Posterior vena cava (tissue), 2 donors: ENCODE results near the gene MCTP2. TPM values are rescaled to one million over a fixed set of nuclear protein-coding genes. Genes with fewer than 3 reads are reported as not detected.

Experiments used
- DNase-seq: peaks from one replicate; pipeline ENCODE4 v3.0.0-alpha.2; 2020; ENCODE audit warnings: low spot score
- intact Hi-C, 2 donors: fragments of 100-400 bp; cut with DNase I; formaldehyde crosslinking; loops; one replicate each; pipeline versions ENCODE4 v1.14.1 to v1.14.2; 2022 to 2023
- total RNA-seq, 2 donors: library from RNA; stranded (reverse); fragmentation: NEBNext Ultra II Directional; extraction: Animal tissue kit (Norgen Biotek cat#: 25700); gene quantifications; one replicate each; pipeline ENCODE4 v1.2.1, GENCODE V29; 2021
- donor health status: DM: yes; HTN: yes; CAD: no.
- donor health status: DM: yes; HTN: yes; CAD: no.

MCTP2 gene
- total RNA-seq, 2 donors from 2014 or later = 3.7 to 8.2 TPM

DNA sequence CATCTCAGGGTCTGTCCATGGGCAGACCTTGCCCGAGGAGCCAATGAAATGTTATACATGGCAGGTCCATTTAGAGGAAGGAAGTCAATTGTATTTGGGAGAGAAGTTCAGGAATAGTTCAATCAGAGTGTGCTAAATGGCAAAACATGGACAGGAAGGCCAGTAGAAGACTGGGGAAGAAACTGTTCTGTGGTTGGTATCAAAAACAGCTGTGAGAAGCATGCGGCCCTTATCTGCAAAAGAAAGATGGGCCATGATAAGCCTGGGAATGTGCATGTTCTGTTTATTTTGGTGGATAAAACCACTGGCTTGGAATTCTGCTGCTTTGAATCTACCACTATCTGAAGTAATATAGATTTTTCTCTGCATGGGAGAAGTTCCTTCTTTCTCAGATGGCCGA is 100.4 kb downstream of the MCTP2 start:
- no peak for DNase-seq
- intact Hi-C loops = no loop called here

DNA sequence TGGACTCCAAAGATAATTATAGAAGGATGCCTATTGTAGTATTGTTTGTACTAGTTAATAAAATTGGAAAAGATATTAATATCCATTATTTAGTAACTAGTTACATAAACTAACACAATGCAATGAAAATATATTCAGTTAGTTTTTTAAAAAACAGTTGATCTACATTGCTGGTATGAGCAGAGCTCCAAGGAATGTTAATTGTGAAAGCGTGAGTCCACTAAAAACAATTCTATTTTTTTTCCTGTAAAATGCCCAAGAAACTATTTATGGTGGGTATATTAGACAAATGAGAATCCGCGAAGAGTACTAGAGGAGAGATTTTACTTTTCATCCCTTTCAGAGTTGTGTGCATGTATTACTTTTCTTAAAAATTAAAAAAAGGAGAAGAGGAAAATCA is 104.3 kb downstream of the MCTP2 start:
- no peak for DNase-seq
- intact Hi-C loops = no loop called here

DNA sequence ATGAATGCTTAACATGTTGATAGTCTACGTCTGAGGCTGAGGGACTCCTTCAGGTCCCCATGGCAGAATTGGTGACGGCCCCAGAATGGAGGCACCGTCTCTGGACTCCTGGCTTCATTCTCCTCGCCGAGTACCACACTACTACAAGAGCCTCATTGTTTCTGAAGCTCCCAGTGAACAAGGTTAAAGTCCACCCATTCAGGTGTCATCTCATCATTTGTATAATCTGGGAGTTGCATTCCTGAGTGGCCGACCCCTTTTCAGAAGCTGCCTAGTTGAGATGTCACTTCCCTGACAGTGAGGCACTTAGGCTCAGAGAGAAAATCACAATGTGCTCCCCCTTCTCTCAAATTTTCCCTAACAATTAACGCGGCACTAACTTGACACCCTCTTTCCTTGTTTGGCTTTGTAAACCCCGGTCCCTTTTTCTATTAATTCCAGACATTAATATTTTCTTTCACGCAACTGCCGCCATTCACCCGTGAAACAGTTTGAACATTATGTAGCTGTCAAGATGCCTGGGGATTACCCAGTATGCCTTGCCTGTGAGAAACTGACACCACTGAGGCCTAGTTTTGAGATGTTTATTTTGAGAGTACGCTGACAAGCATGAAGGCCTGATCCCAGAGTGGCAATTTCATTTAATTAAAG is 105.6 kb downstream of the MCTP2 start:
- intact Hi-C loops = no loop called here
- no peak for DNase-seq

- no peak for DNase-seq
- intact Hi-C loops = no loop called here
Observed at GRCh38 chr15:94338243-94338846, 107.0 kb downstream of the MCTP2 start.

GRCh38 chr15:94346282-94346681 is 114.9 kb downstream of the MCTP2 start:
- intact Hi-C loops = loop anchor here in 1 of 2 donors (10.0 kb wide), 1 partner anchor 1179 kb away; no protein-coding TSS in a partner anchor
- DNase-seq = no peak

- DNase-seq = no peak
- intact Hi-C loops = loop anchor here in 1 of 2 donors (10.0 kb wide), 1 partner anchor 1177 kb away; no protein-coding TSS in a partner anchor
Observed at GRCh38 chr15:94348084-94348483, 116.7 kb downstream of the MCTP2 start.

- intact Hi-C loops = no loop called here
- DNase-seq = no peak
Observed at GRCh38 chr15:94351031-94351535, 119.7 kb downstream of the MCTP2 start.

DNA sequence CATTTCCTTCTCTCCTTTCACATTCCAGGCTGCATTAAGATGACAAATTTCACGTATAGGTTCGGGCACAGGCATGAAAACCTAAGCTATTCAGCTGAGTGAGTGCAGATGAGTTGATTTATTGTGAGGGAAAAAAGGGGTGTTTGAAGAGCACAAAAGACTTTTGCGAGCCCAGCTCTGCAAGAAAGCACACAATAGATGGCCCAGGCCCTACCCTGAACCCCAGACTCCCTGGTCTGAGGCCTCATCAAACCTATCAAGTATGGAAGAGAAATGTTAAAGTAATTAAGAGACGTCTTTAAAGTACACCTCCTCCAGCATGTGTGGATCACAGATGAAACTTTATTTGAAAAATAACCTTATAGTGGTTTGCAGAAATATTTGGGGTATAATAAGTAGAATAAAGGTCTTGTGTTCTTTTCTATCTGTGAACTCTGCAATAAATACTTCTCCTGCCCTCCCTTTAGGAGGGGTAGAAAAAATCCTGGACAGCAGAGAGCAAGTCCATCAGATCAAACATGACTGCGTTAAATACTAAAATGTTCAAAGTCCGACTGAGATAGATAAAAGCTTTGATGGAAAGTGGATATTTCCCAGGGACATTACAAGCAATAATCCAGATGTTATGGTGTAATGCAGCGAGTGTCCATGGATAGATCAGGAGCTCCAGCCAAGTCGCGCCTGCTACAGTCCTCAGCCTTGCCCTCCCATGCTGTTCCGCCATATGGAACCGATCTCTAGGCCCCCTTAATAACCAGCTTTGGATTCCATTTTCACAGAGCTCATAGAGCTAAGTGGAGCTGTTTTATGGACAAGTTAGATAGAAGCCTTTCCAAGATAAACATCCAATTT is 121.5 kb downstream of the MCTP2 start:
- DNase-seq = no peak
- intact Hi-C loops = no loop called here

GRCh38 chr15:94353488-94353820 is 122.1 kb downstream of the MCTP2 start:
- DNase-seq = no peak
- intact Hi-C loops = no loop called here

DNA sequence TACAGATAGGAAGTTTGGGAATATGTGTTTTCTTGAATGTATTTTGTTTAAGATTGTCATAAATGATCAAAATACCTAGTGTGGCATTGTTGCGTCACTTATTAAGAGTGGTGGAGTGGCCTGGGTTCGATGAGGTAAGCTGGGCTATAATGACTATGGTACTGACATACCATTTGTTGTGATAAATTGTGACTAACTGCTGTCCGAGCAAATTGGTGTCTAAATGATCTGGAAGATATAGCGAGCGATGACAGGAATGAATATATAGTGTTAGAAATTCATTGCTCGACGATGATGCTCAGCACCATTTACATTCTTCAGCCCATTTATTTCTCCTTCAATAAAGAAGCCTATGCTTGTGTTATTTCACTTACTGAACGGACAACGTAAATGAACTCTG is 123.3 kb downstream of the MCTP2 start:
- intact Hi-C loops = no loop called here
- DNase-seq = no peak

- intact Hi-C loops = loop anchor here in 1 of 2 donors (5.0 kb wide), 1 partner anchor 293 kb away; no protein-coding TSS in a partner anchor
- DNase-seq = no peak
Observed at GRCh38 chr15:94359716-94360115, 128.4 kb downstream of the MCTP2 start.

DNA sequence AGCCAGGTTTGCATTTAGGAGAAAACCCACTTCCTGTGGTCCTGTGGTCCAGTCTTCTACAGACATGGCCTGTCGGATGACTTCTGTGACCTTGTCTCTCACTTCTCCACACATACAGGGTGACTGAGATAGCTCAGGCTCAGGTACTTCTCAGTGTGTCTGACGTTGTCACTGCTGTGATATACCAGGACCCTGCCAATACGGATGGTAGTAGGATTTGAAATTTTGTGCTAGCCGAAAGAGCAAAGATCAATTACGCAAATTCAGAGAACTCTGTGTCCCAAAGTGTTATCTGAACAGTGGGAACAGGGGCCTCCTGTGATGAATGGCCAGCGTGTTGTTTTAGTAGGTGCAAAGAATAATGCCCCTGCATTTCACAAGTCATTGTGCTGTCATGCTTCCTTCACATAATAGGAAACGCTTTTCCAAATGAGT is 128.9 kb downstream of the MCTP2 start:
- intact Hi-C loops = loop anchor here in 1 of 2 donors (5.0 kb wide), 1 partner anchor 292 kb away; no protein-coding TSS in a partner anchor

DNA sequence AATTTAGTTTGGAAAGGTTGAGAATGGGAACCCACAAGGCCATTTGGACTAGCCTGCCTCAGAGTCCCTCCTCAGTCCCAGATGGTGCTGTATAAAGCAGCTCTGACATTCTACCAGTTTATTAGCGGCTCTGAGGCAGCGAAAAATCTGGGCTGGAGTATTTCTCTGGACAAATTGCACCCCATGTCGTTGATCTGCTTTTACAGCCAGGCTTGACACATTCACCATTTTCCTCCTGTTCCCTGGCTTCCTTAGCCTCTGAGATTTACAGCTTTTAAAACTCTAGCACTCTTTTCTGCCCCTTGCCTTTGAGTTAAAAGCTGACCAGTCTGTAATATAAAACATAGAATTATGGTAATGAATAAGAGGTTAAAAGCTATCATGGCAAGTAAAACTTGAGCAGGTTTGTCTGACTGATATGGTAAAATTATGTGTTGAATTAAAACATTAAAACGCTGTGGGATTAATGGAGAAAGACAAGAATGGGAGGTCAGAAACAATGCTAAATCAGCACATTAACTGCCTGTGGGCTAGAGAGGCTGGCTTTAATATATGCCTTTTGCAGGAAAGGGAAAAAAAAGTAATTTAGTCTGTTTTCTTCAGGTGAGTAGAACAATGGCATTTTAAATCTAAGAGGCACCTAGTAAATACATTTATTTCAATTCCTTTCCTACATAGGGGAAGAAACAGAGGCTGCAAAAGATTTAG is 131.2 kb downstream of the MCTP2 start:
- no peak for DNase-seq
- intact Hi-C loops = loop anchor here in 1 of 2 donors (5.0 kb wide), 1 partner anchor 290 kb away; no protein-coding TSS in a partner anchor

More for the DNA sequence above, 128.9 kb downstream of the MCTP2 start:
- DNase-seq = no peak

- intact Hi-C loops = loop anchor here in 1 of 2 donors (5.0 kb wide), 1 partner anchor 289 kb away; no protein-coding TSS in a partner anchor
Observed at GRCh38 chr15:94363382-94363781, 132.0 kb downstream of the MCTP2 start.

GRCh38 chr15:94366781-94367180 is 135.4 kb downstream of the MCTP2 start:
- DNase-seq = no peak
- intact Hi-C loops = no loop called here

More at GRCh38 chr15:94363382-94363781, 132.0 kb downstream of the MCTP2 start:
- no peak for DNase-seq

DNA sequence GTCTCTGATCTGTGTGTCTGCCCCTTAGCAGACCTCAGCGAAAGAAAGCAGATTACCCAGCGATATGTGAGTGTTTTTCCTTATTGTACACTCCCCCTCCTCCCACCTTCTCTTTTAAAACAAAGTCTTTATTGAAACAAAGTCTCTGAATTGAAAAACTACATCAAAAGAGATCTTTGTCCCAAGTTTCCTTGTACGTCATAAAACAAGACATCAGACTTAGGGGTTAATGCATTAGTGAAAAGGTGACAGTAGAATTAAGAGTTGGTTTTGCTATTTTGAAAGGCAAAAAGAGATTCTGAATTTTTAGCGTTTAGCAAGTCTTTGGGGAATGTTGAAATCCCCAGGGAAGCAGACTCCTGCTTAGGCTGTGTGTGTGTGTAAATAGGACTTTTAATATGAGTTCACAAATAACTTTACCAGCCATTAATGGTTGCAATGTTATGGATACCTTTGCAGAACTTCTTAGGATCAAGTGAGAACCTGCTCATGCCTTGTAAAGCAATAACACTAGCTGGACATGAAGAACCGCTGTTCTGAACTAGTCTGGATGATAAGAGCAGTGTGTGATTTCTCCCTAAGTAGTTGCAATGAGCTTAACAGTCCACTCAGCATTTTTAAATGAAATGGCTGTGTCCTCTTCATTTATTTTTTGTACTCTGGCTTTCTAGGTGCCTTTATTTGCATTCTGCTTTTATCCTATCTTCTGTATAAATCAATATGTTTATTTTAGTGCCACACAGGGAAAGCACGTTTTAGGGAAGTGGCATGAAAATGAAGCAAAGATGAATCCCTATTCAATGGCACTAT is 136.6 kb downstream of the MCTP2 start:
- DNase-seq = no peak

DNA sequence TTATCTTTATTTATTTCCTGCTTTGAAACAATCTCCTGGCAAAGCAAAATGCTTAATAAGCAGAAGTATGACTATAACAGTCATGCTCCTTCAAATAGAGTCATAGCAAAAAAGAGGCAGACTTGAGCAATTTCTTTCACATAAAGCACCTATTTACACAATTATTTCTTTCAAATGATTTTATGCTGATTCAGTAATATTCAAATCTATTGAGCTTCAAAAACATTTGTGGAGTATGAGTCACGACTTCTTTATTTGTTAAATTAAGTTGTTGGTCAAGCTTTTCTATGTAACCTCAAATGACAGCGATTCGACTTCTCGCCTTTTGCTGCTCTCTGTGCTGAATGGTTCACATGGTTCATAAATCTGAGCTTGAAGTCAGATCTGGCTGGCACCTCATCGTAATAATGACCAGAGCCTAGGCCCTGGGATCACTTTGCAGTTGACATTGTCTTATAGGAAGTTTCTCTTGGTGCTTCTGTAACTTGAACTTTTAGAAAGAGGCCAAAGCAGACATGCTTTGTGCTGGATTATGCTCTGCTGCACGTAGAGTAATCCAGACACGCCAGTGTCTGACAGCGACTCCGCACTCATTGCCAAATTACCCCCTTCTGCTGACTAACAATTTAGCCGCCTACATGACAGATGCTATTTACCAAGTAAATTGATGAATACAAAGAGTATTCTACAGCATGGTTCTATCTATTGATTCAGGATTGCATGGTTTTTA is 139.0 kb downstream of the MCTP2 start:
- intact Hi-C loops = no loop called here
- DNase-seq = no peak

More for the DNA sequence above, 136.6 kb downstream of the MCTP2 start:
- intact Hi-C loops = no loop called here

DNA sequence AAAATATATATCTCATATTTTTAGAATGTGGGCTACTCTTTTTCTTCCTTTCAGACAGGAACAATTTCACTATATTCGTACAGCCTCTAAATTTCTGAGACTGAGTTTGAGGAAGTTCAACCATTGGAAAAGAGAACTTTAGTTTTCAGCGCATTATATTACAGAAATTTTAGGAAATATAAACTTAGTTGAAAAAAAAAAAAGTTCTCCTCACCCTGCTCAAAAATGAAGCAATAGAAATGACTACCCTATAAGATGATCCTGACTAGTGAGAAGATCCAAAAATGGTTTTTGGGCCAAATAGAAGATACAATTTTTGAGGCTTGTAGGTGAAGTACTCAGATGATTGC is 139.6 kb downstream of the MCTP2 start:
- intact Hi-C loops = no loop called here
- DNase-seq = no peak
